NCI-H146 treated with DMSO at 0.1 percent for 48 hours (cell line): Measurements from ENCODE around the gene PFKFB3.
"Not testable (repeated sequence)": the region's sequence is repeated elsewhere in the genome, so short reads cannot be mapped to it uniquely, and the experiment has no call there.

Experiments
- DNase-seq: peaks from one replicate; lab custom pipeline; 2025; ENCODE audit not compliant: unreplicated experiment; lab: John Stamatoyannopoulos, UW

PFKFB3 gene

GRCh38 chr10:6202684-6203330, at the start of gene PFKFB3:
TSS of gene PFKFB3 (plus strand) at chr10:6202932. CDS start at chr10:6203261, 329 bp downstream.
- DNase-seq, result peak; percentile 71

GRCh38 chr10:6153845-6154244, 48.9 kb upstream of the PFKFB3 start:
- no peak for DNase-seq

GRCh38 chr10:6154566-6154965, 48.2 kb upstream of the PFKFB3 start:
- DNase-seq, result no peak

DNA sequence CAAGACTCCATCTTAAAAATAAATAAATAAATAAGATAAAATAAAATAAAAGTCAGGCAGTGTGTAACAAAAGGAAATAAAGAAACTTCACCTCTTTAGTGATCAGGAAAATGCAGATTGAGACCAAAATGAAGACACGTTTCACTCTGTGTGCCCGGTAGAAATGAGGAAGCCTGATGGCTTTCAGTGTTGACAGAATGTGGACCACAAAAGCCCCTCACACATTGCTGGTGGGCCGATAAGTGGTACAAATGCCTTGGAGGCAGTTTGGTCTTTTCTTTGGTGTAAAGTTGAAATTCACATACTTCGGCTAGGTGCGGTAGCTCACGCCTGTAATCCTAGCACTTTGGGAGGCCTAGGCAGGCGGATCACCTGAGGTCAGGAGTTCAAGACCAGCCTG, 44.5 kb upstream of the PFKFB3 start:
- DNase-seq, result no peak

GRCh38 chr10:6161921-6162320, 40.8 kb upstream of the PFKFB3 start:
- DNase-seq, result no peak

DNA sequence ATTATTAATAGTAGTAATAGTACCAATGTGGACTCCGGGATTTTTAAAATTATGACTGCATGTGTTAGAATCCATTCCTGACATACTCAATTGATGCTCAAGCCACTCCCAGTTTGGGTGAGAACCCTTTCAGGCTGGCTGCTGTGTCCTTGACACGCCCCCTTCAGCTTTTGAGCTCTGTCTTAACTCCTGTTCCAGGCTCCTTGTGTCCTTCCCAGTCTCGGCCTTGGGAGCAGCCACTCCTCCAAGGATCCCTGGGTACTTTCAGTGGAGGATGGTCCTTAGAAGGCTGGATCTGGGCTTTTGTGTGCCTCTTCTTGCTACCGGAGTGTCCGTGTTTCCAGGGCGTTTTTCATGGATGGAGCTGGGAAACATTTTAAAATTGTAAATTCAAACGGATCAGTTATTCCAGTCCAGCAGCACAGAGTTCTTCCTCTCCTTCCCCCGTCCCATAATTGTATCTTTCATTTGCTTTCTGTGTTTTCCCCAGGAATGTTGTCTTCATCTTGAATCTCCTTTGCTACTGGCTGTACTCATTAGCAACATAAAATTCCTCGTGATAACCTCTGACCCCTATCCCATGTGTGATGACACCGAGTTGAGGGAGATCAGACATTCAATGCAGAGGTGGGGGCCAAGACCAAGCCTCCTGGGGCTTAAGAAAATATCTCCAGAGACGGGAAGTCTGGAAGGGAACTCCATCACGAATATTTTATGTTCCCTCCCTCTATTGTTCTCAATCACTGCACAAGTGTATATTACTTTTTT, 40.0 kb upstream of the PFKFB3 start:
- no peak for DNase-seq

DNA sequence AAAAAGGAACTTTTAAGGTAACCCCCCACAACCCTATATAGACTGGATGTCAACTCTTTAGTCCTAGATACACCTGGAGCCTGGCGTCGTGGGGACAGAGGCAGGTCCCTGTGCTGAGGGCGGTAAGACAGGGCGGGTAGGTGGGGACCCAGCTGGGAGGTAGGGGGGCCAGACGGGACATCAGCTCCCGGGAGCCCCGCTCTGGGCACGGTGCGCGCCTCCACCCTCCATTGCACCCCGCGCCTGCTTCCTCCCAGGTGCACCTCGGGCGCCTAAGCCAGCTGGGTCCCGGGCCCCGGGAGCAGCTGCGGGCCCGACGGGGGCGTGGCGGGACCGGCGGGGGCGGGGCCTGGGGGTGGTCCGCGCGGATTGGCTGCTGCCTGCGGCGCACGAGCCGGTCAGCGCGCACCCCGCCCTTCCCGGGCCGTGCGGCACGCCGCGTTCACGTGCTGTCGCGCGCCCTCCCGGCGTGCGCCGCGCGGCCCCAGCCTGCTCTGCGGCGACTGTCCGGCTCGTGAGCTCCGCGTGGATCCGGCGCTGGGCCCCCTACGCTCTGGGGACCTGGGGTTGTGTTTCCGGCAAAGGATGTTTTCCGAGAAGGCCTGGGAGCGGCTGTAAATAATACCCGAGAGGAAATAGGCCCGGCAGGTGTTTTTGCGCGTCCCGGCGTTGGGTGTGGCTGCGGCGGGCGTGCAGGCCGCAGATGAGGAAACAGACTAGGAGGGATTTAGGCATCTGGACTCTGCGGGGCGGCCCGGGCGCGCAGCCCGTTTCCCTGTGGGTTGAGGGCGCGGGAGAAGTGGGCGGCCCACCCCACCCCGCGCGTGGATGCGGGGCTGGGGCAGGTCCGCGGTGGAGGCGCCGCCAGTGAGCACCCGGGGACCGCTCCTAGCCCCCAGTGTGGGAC, 39.1 kb upstream of the PFKFB3 start:
- peak; percentile 90 for DNase-seq

DNA sequence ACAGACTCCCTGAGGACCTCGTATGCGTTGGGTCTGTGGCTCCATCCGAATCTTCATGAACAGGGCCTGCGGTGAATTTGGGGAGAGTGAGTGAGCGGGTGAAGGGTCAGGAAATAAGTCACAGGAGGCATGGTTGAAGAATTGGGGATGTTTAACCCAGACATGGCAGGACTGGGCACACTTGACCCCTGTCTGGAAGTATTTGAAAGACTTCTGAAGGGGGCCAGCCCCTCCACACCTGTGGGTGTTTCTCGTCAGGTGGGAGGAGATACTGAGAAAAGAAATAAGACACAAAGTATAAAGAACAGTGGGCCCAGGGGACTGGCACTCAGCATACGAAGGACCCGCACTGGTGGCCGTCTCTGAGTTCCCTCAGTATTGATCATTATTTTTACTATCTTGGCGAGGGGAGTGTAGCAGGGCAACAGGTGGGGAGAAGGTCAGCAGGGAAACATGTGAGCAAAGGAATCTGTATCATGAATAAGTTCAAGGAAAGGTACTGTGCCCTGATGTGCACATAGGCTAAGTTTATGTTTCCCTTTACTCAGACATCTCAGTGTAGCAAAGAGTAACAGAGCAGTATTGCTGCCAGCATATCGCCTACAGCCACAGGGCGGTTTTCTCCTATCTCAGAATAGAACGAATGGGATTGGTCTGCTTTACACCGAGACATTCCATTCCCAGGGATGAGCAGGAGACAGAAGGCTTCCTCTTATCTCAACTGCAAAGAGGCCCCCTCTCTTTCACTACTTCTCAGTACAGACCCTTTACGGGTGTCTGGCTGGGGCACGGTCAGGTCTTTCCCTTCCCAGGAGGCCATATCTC, 38.2 kb upstream of the PFKFB3 start:
- DNase-seq, result no peak

- no peak for DNase-seq
Observed at GRCh38 chr10:6165221-6165725, 37.5 kb upstream of the PFKFB3 start.

GRCh38 chr10:6165933-6166332, 36.8 kb upstream of the PFKFB3 start:
- DNase-seq, result not testable (repeated sequence)

DNA sequence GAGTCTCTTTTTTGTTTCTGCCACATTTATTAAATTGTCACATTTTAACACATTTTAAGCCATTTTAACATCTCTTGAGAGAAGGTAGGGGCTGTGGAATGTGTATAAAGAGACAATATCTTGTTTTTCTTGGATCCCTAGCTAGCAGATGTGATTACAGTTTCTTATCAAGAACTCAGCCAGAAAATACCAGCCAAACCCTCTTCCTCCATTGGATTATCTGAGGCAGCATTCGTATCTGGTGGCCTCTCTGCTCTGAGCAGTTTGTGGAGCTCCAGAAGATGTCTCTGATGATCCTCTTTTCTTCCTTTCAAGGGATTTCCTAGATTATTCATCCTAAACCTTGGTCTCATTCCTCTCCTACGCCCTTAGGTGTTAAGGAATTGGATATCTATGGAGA, 35.3 kb upstream of the PFKFB3 start:
- DNase-seq, result no peak

- no peak for DNase-seq
Observed at GRCh38 chr10:6168084-6168483, 34.6 kb upstream of the PFKFB3 start.

DNA sequence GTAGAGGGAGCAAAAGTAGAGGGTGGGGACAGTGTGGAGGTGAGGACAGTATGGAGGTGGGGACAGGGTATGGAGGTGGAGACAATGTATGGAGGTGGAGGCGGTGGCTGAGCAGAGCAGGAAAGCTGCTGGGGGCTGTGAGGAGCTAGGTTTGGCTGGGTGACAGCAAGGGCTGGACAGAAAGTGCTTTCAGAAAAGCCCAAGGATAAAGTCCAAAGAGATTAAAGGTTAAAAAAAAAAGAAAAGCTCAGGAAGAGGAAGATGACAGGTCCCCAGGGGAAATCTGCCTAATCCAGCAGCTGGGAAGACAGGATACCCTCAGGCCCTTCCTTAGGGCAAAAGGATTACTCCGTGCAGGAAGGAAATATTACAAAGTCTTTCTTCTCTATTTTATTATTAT, 32.1 kb upstream of the PFKFB3 start:
- DNase-seq, result no peak

GRCh38 chr10:6171881-6172695, 30.6 kb upstream of the PFKFB3 start:
- no peak for DNase-seq

DNA sequence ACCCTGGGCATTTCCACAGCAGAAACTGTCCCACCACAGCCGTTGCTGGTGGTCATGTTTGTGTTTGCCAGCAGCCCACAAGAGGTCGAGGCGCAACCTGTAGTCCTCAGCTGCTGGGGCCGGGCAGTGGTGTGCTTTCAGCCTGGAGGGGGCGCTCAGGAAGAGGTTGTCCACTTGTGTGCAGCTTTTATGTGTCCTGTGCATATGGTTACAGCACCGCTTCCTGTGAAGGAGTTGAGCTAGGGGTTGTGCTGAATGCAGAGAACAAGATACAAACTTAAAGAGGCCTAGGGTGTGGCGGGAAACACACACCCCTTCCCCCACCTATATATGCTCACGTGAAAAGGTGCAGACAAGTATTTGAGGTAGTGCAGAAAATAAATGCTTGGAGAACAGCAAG, 29.5 kb upstream of the PFKFB3 start:
- DNase-seq, result no peak

- DNase-seq, result no peak
Observed at GRCh38 chr10:6174201-6174874, 28.4 kb upstream of the PFKFB3 start.

DNA sequence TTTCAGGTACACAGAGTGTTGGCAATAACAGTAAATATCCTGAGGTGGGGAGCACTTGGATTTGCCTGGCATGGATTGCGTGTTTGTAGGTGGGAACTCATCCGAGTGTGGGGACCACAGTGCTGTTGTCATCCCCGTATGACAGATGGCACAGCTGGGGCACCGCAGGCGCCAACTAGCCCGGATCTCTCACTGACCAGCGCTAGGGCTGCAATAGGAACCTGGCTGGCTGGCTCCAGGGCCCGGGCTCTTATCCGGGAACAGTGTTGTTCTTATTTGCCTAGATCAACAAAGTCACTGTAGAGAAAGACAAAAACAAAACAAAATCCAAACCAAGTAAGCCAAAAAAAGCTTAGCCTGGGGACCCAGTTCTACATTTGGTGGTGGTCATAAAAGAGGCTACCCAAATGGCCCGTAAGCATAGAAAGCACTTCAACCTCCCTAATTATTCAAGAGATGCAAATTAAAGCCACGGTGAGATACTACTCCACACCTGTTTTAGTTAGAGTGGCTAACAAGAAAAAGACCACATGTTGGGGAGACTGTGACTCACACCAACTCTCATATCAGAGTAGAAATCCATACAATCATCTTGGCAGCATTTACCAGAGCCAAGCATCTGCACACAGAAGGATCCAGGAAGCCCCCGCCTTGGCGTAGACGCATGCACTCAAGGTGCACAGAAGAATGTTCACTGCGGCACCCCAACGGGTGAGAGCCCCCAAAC, 27.2 kb upstream of the PFKFB3 start:
- DNase-seq, result no peak

DNA sequence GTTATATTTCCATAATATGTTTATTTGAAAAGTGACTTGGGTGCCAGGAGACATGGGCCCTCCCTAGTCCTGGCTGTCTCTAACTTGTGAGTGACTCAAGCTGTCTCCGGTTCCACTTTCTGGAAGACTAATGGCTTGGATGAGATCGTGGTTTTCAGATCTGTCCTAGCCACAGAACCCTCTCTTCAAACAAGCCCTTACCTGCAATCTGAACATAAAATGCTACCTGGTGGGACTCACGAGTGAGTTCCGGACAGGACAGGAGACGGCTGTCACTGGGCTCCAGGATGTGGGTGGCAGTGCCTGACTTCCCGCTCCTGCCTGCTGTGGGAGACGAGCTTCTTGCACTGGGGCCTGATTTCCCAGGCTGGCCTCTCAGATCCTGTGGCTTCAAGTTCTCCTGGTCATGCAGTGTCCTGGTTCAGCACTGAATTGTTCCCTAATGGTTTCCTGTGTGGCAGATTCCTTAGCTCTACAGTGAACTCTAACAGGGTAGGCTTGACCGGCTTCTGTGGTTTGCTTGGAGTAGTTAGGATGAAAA, 26.0 kb upstream of the PFKFB3 start:
- DNase-seq, result no peak
